Naive thymus-derived CD4-positive, alpha-beta T cell (primary cell): ENCODE measurements around the gene NCOR1. TPM values are rescaled to one million over a fixed set of nuclear protein-coding genes. Genes with fewer than 3 reads are reported as not detected.
A peak's percentile ranks its signal among the peaks of the same experiment; 100 is the strongest.

Experiments used
- ATAC-seq: fragments of 150-1000 bp; cut with Tn5 transposase; 2 replicates; pipeline ENCODE4 v1.10.0; 2021; ENCODE audit warnings: mild to moderate bottlenecking, moderate library complexity
- CTCF ChIA-PET: fragments of 350-600 bp; sonication (Branson Sonifier 250); formaldehyde crosslinking; loops from one replicate; lab custom pipeline; 2021; ENCODE audit warnings: antibody characterized with exemption; lab: Charles Lee
- POLR2A ChIA-PET: fragments of 350-600 bp; sonication (Branson Sonifier 250); formaldehyde crosslinking; loops from one replicate; lab custom pipeline; 2021; ENCODE audit warnings: antibody characterized with exemption, inconsistent platforms; lab: Charles Lee
- DNase-seq, 9 donors: peaks; one replicate each; pipeline versions ENCODE4 v3.0.0 to v3.0.0-alpha.2; 2020 to 2022; ENCODE audit warnings: mixed read lengths in 1 of 9
- H3K27ac ChIP-seq: one replicate; pipeline ENCODE4 v1.7.0; 2013; ENCODE audit warnings: mild to moderate bottlenecking, low read depth, low read length, moderate library complexity
- H3K27me3 ChIP-seq, 2 donors: one replicate each; pipeline ENCODE4 v1.7.0; 2013; ENCODE audit warnings: low read length in 2 of 2, mild to moderate bottlenecking in 2 of 2, moderate library complexity in 2 of 2; ENCODE audit not compliant: control insufficient read depth in 2 of 2, insufficient read depth in 2 of 2
- H3K36me3 ChIP-seq, 3 experiments: 1 replicate in 2 of 3; 2 replicates in 1 of 3; pipeline ENCODE4 v1.7.0; 2013; ENCODE audit warnings: low read length in 3 of 3, mild to moderate bottlenecking in 3 of 3, moderate library complexity in 1 of 3; ENCODE audit not compliant: insufficient read depth in 3 of 3, control insufficient read depth in 2 of 3
- H3K4me1 ChIP-seq, 2 donors: one replicate each; pipeline ENCODE4 v1.7.0; 2013; ENCODE audit warnings: low read length in 2 of 2, mild to moderate bottlenecking in 2 of 2, moderate library complexity in 1 of 2; ENCODE audit not compliant: control insufficient read depth in 2 of 2, insufficient read depth in 2 of 2
- H3K4me3 ChIP-seq: 2 replicates; pipeline ENCODE4 v1.7.0; 2013; ENCODE audit warnings: mild to moderate bottlenecking, low read length
- H3K9me3 ChIP-seq, 3 experiments: 1 replicate in 2 of 3; 2 replicates in 1 of 3; pipeline ENCODE4 v1.7.0; 2013; ENCODE audit warnings: low read length in 3 of 3; ENCODE audit not compliant: control insufficient read depth in 2 of 3
- H3K27ac Mint-ChIP-seq, 9 donors: one replicate each; pipeline ENCODE4 v1.8.0; 2020 to 2022; ENCODE audit warnings: mixed read lengths in 9 of 9, mild to moderate bottlenecking in 8 of 9, moderate library complexity in 5 of 9, inconsistent platforms in 2 of 9
- H3K27me3 Mint-ChIP-seq, 5 donors: one replicate each; pipeline ENCODE4 v1.8.0; 2021 to 2022; ENCODE audit warnings: mixed read lengths in 5 of 5, mild to moderate bottlenecking in 1 of 5
- H3K36me3 Mint-ChIP-seq, 5 donors: one replicate each; pipeline ENCODE4 v1.8.0; 2020 to 2022; ENCODE audit warnings: mixed read lengths in 5 of 5, mild to moderate bottlenecking in 3 of 5, inconsistent platforms in 1 of 5
- H3K4me1 Mint-ChIP-seq, 7 donors: one replicate each; pipeline ENCODE4 v1.8.0; 2020 to 2022; ENCODE audit warnings: mixed read lengths in 7 of 7, mild to moderate bottlenecking in 3 of 7, inconsistent platforms in 1 of 7
- H3K4me3 Mint-ChIP-seq, 10 donors: one replicate each; pipeline ENCODE4 v1.8.0; 2020 to 2022; ENCODE audit warnings: mild to moderate bottlenecking in 10 of 10, mixed read lengths in 10 of 10, moderate library complexity in 6 of 10, inconsistent platforms in 2 of 10
- H3K9me3 Mint-ChIP-seq, 11 donors: one replicate each; pipeline ENCODE4 v1.8.0; 2020 to 2022; ENCODE audit warnings: mixed read lengths in 11 of 11, mild to moderate bottlenecking in 4 of 11, inconsistent platforms in 1 of 11, moderate library complexity in 1 of 11
- intact Hi-C, 2 donors: fragments of 100-400 bp; cut with micrococcal nuclease; formaldehyde crosslinking; loops; one replicate each; pipeline ENCODE4 v1.15.1; 2023
- polyA plus RNA-seq, 2 donors: library from polyadenylated mRNA; unstranded; fragments of 300-500 nt; fragmentation: Illumina TruSeq; gene quantifications; one replicate each; pipeline ENCODE4 v1.2.3, GENCODE V29; 2021
- total RNA-seq, 6 experiments: library from RNA in 5 of 6; stranded (reverse) in 5 of 6; gene quantifications; 1 replicate in 5 of 6; 2 replicates in 1 of 6; pipeline ENCODE4 v1.2.3 and lab custom pipeline; 2021 to 2026

The NCOR1 gene
- total and polyA plus RNA-seq, 7 experiments from 2014 or later = 75.8 to 169 (median 149) TPM

- H3K36me3 ChIP-seq = peaks cover 23 to 60% (median 27%) of the 10 kb centered on the region in 3 experiments
These were observed 166.4 kb downstream of the NCOR1 start for GRCh38 chr17:16048811-16049449.

GRCh38 chr17:16046966-16047365 is 168.4 kb downstream of the NCOR1 start:
- Histone ChIP-seq H3K4me1 (no peaks in the 10 kb centered on the region), H3K27ac (no peak overlapping the region), H3K9me3 (no peaks in the 10 kb centered on the region), H3K36me3 (peaks cover 27 to 72% (median 33%) of the 10 kb centered on the region in 3 experiments), H3K27me3 (no peaks in the 10 kb centered on the region), H3K4me3 (no peak overlapping the region)
- ATAC-seq (no peak), DNase-seq (no peak)
- Mint-ChIP-seq H3K9me3 (peaks cover 0 to 2% (median 0%) of the 10 kb centered on the region in 11 donors), H3K27me3 (no peaks in the 10 kb centered on the region), H3K27ac (peak overlapping the region in 3 of 9 donors; percentile 29 to 36 (median 36)), H3K36me3 (peaks cover 17 to 52% (median 36%) of the 10 kb centered on the region in 5 donors), H3K4me3 (no peak overlapping the region), H3K4me1 (peaks cover 4 to 17% (median 6%) of the 10 kb centered on the region in 7 donors)
- intact Hi-C loops = no loop called here
- ChIA-PET CTCF (interaction anchor here (0.6 kb wide), 1 partner anchor 183 kb away, joined by 4 read pairs; no protein-coding TSS in a partner anchor), POLR2A (no interaction called here)

More at GRCh38 chr17:16048811-16049449, 166.4 kb downstream of the NCOR1 start:
- Mint-ChIP-seq H3K27me3 (no peaks in the 10 kb centered on the region), H3K36me3 (peaks cover 24 to 59% (median 45%) of the 10 kb centered on the region in 5 donors), H3K4me3 (no peak overlapping the region), H3K4me1 (peaks cover 5 to 22% (median 18%) of the 10 kb centered on the region in 7 donors), H3K27ac (no peak overlapping the region), H3K9me3 (peaks cover 0 to 2% (median 0%) of the 10 kb centered on the region in 11 donors)
- no peaks in the 10 kb centered on the region for H3K9me3 ChIP-seq
- H3K27me3 ChIP-seq = no peaks in the 10 kb centered on the region
- H3K27ac ChIP-seq = no peak overlapping the region
- ATAC-seq (no peak), DNase-seq (no peak)
- ChIA-PET POLR2A (no interaction called here), CTCF (no interaction called here)
- no peak overlapping the region for H3K4me3 ChIP-seq
- intact Hi-C loops = no loop called here
- no peaks in the 10 kb centered on the region for H3K4me1 ChIP-seq

- peaks cover 27 to 84% (median 33%) of the 10 kb centered on the region in 3 experiments for H3K36me3 ChIP-seq
- H3K27ac Mint-ChIP-seq = peak overlapping the region in 6 of 9 donors; percentile 14 to 72 (median 46)
- intact Hi-C loops = no loop called here
- no peaks in the 10 kb centered on the region for H3K27me3 Mint-ChIP-seq
- peaks cover 0 to 17% (median 2%) of the 10 kb centered on the region in 7 donors for H3K4me1 Mint-ChIP-seq
- POLR2A ChIA-PET = no interaction called here
- H3K36me3 Mint-ChIP-seq = peaks cover 14 to 57% (median 34%) of the 10 kb centered on the region in 5 donors
- no peaks in the 10 kb centered on the region for H3K4me1 ChIP-seq
- H3K27ac ChIP-seq = no peak overlapping the region
- H3K27me3 ChIP-seq = no peaks in the 10 kb centered on the region
- H3K4me3 ChIP-seq = no peak overlapping the region
- no peak overlapping the region for H3K4me3 Mint-ChIP-seq
- no peaks in the 10 kb centered on the region for H3K9me3 ChIP-seq
- DNase-seq = no peak
- CTCF ChIA-PET = no interaction called here
- H3K9me3 Mint-ChIP-seq = peaks cover 0 to 2% (median 0%) of the 10 kb centered on the region in 11 donors
- ATAC-seq = no peak
These were observed 170.8 kb downstream of the NCOR1 start for GRCh38 chr17:16044487-16044886.

- Mint-ChIP-seq H3K36me3 (peaks cover 10 to 62% (median 31%) of the 10 kb centered on the region in 5 donors), H3K4me3 (no peak overlapping the region), H3K27me3 (no peaks in the 10 kb centered on the region), H3K27ac (no peak overlapping the region), H3K9me3 (no peaks in the 10 kb centered on the region), H3K4me1 (peaks cover 0 to 18% (median 9%) of the 10 kb centered on the region in 7 donors)
- peaks cover 4 to 81% (median 18%) of the 10 kb centered on the region in 3 experiments for H3K36me3 ChIP-seq
- no peak overlapping the region for H3K27ac ChIP-seq
- no peaks in the 10 kb centered on the region for H3K9me3 ChIP-seq
- intact Hi-C loops = loop anchor here in 1 of 2 donors (1.0 kb wide), 1 partner anchor 11 kb away; no protein-coding TSS in a partner anchor
- no peaks in the 10 kb centered on the region for H3K4me1 ChIP-seq
- CTCF ChIA-PET = no interaction called here
- ATAC-seq (no peak), DNase-seq (no peak)
- no peaks in the 10 kb centered on the region for H3K27me3 ChIP-seq
- POLR2A ChIA-PET = no interaction called here
- H3K4me3 ChIP-seq = no peak overlapping the region
These were observed 174.6 kb downstream of the NCOR1 start for GRCh38 chr17:16040710-16041251.

- peaks cover 13 to 61% (median 34%) of the 10 kb centered on the region in 5 donors for H3K36me3 Mint-ChIP-seq
- Histone ChIP-seq H3K4me1 (no peaks in the 10 kb centered on the region), H3K4me3 (no peak overlapping the region), H3K27me3 (no peaks in the 10 kb centered on the region), H3K27ac (no peak overlapping the region), H3K36me3 (peaks cover 6 to 81% (median 14%) of the 10 kb centered on the region in 3 experiments), H3K9me3 (no peaks in the 10 kb centered on the region)
- H3K4me3 Mint-ChIP-seq = no peak overlapping the region
- no peaks in the 10 kb centered on the region for H3K9me3 Mint-ChIP-seq
- no peak for ATAC-seq
- ChIA-PET CTCF (interaction anchor here (0.6 kb wide), 1 partner anchor 472 kb away, joined by 3 read pairs; no protein-coding TSS in a partner anchor), POLR2A (interaction anchor here (0.9 kb wide), 1 partner anchor 39 kb away, joined by 9 read pairs; no protein-coding TSS in a partner anchor)
- DNase-seq = no peak
- H3K4me1 Mint-ChIP-seq = peaks cover 0 to 21% (median 8%) of the 10 kb centered on the region in 7 donors
- no peaks in the 10 kb centered on the region for H3K27me3 Mint-ChIP-seq
- intact Hi-C loops = no loop called here
- H3K27ac Mint-ChIP-seq = peak overlapping the region in 8 of 9 donors; percentile 2 to 90 (median 65)
These were observed 177.7 kb downstream of the NCOR1 start for GRCh38 chr17:16037636-16038035.

GRCh38 chr17:16036261-16036660 is 179.1 kb downstream of the NCOR1 start:
- Mint-ChIP-seq H3K4me3 (no peak overlapping the region), H3K36me3 (peaks cover 14 to 65% (median 35%) of the 10 kb centered on the region in 5 donors), H3K27ac (peak overlapping the region in 5 of 9 donors; percentile 19 to 71 (median 62)), H3K4me1 (peaks cover 0 to 19% (median 8%) of the 10 kb centered on the region in 7 donors), H3K27me3 (no peaks in the 10 kb centered on the region), H3K9me3 (no peaks in the 10 kb centered on the region)
- no peaks in the 10 kb centered on the region for H3K9me3 ChIP-seq
- H3K27me3 ChIP-seq = no peaks in the 10 kb centered on the region
- H3K4me1 ChIP-seq = no peaks in the 10 kb centered on the region
- ATAC-seq (no peak), DNase-seq (no peak)
- ChIA-PET POLR2A (no interaction called here), CTCF (no interaction called here)
- no peak overlapping the region for H3K4me3 ChIP-seq
- intact Hi-C loops = no loop called here
- H3K27ac ChIP-seq = no peak overlapping the region
- peaks cover 7 to 89% (median 21%) of the 10 kb centered on the region in 3 experiments for H3K36me3 ChIP-seq
